IMR-90 (cell line): Measurements from ENCODE around the gene CRACR2B. TPM values are rescaled to one million over a fixed set of nuclear protein-coding genes. Genes with fewer than 3 reads are reported as not detected.
A peak's percentile ranks its signal among the peaks of the same experiment; 100 is the strongest.

ENCODE experiments used
- ATAC-seq: fragments of 200-7000 bp; cut with Tn5 transposase; 2 replicates; pipeline ENCODE4 v1.9.1; 2020; ENCODE audit warnings: low read depth, mild to moderate bottlenecking, moderate library complexity
- BruUV-seq: library from RNA; stranded (reverse); fragments of 400-500 nt; replicated peaks from 2 replicates; lab custom pipeline; 2021; lab: Mats Ljungman, UMichigan
- CTCF ChIA-PET: fragments of 300-600 bp; formaldehyde crosslinking; extraction: SDS; loops from one replicate; lab custom pipeline; 2021; ENCODE audit warnings: antibody characterized with exemption; lab: Yijun Ruan, JAX
- POLR2A ChIA-PET: fragments of 300-600 bp; sonication (Branson Sonifier 250); formaldehyde crosslinking; loops from one replicate; lab custom pipeline; 2022; ENCODE audit warnings: antibody characterized with exemption; ENCODE audit not compliant: unreplicated experiment; lab: Charles Lee
- DNase-seq: peaks from one replicate; pipeline ENCODE4 v3.0.0; 2013
- H2AFZ ChIP-seq: replicated peaks from 2 replicates; pipeline ENCODE3; 2013; ENCODE audit warnings: low read length, mild to moderate bottlenecking; ENCODE audit not compliant: poor library complexity
- H2AK5ac ChIP-seq: 2 replicates; pipeline ENCODE4 v1.6.1; 2013; ENCODE audit warnings: low read depth, low read length, inconsistent platforms
- H2AK9ac ChIP-seq: replicated peaks from 2 replicates; pipeline ENCODE3; 2013; ENCODE audit warnings: mild to moderate bottlenecking, low read depth, low read length, moderate library complexity; ENCODE audit not compliant: poor library complexity
- H2BK120ac ChIP-seq: 2 replicates; pipeline ENCODE4 v1.6.1; 2013; ENCODE audit warnings: low read depth, low read length, inconsistent platforms
- H2BK15ac ChIP-seq: 3 replicates; pipeline ENCODE4 v1.6.1; 2013; ENCODE audit warnings: low read depth, low read length, inconsistent platforms
- H2BK20ac ChIP-seq: 2 replicates; pipeline ENCODE4 v1.6.1; 2013; ENCODE audit warnings: low read depth, mild to moderate bottlenecking, inconsistent platforms, low read length, moderate library complexity
- H2BK5ac ChIP-seq: 2 replicates; pipeline ENCODE4 v1.6.1; 2013; ENCODE audit warnings: mild to moderate bottlenecking, low read depth, low read length, inconsistent platforms; ENCODE audit not compliant: poor library complexity, severe bottlenecking
- H3K14ac ChIP-seq: replicated peaks from 2 replicates; pipeline ENCODE4 v1.6.1; 2013; ENCODE audit warnings: low read depth, low read length, inconsistent platforms
- H3K18ac ChIP-seq: 2 replicates; pipeline ENCODE4 v1.6.1; 2013; ENCODE audit warnings: low read depth, low read length, control low read depth
- H3K23ac ChIP-seq: 2 replicates; pipeline ENCODE4 v1.6.1; 2013; ENCODE audit warnings: low read depth, low read length, inconsistent platforms
- H3K27ac ChIP-seq: 2 replicates; pipeline ENCODE4 v1.5.1; 2013; ENCODE audit warnings: mild to moderate bottlenecking, control low read depth, low read length; ENCODE audit not compliant: insufficient read depth
- H3K27me3 ChIP-seq: 2 replicates; pipeline ENCODE4 v1.6.1; 2013; ENCODE audit warnings: low read length; ENCODE audit not compliant: control insufficient read depth, insufficient read depth
- H3K36me3 ChIP-seq: 2 replicates; pipeline ENCODE4 v1.6.1; 2013; ENCODE audit warnings: low read length, mixed read lengths; ENCODE audit not compliant: control insufficient read depth, insufficient read depth
- H3K4ac ChIP-seq: 2 replicates; pipeline ENCODE4 v1.6.1; 2013; ENCODE audit warnings: low read depth, low read length, inconsistent platforms
- H3K4me1 ChIP-seq: 2 replicates; pipeline ENCODE4 v1.6.1; 2013; ENCODE audit warnings: low read length, mixed read lengths; ENCODE audit not compliant: control insufficient read depth, insufficient read depth
- H3K4me2 ChIP-seq: 2 replicates; pipeline ENCODE4 v1.6.1; 2013; ENCODE audit warnings: low read depth, mild to moderate bottlenecking, control low read depth, low read length, moderate library complexity
- H3K4me3 ChIP-seq: 2 replicates; pipeline ENCODE4 v1.5.1; 2013; ENCODE audit warnings: low read depth, mild to moderate bottlenecking, control low read depth, low read length, moderate library complexity; ENCODE audit not compliant: insufficient read depth
- H3K56ac ChIP-seq: 2 replicates; pipeline ENCODE4 v1.6.1; 2013; ENCODE audit warnings: low read length, inconsistent platforms; ENCODE audit not compliant: insufficient read depth; ENCODE audit errors: extremely low read depth
- H3K79me1 ChIP-seq, 2 experiments: 2 replicates each; pipeline ENCODE4 v1.6.1; 2013; ENCODE audit warnings: low read length in 2 of 2, inconsistent platforms in 1 of 2, low read depth in 1 of 2
- H3K9ac ChIP-seq: 2 replicates; pipeline ENCODE4 v1.6.1; 2013; ENCODE audit warnings: low read depth, low read length, control low read depth
- H3K9me1 ChIP-seq: 2 replicates; pipeline ENCODE4 v1.6.1; 2013; ENCODE audit warnings: low read length, inconsistent platforms; ENCODE audit not compliant: insufficient read depth
- H3K9me3 ChIP-seq: 2 replicates; pipeline ENCODE4 v1.6.1; 2013; ENCODE audit warnings: low read length; ENCODE audit not compliant: control insufficient read depth, insufficient read depth
- H4K20me1 ChIP-seq: 2 replicates; pipeline ENCODE4 v1.6.1; 2013; ENCODE audit warnings: low read length, inconsistent platforms; ENCODE audit not compliant: insufficient read depth
- H4K5ac ChIP-seq: 2 replicates; pipeline ENCODE4 v1.6.1; 2013; ENCODE audit warnings: mild to moderate bottlenecking, low read depth, low read length, control low read depth
- H4K8ac ChIP-seq, 2 experiments: 2 replicates each; pipeline ENCODE4 v1.6.1; 2013; ENCODE audit warnings: low read depth in 2 of 2, low read length in 2 of 2, control low read depth in 1 of 2, inconsistent platforms in 1 of 2
- H4K91ac ChIP-seq: 2 replicates; pipeline ENCODE4 v1.6.1; 2013; ENCODE audit warnings: low read depth, low read length, inconsistent platforms; ENCODE audit not compliant: insufficient read depth
- BHLHE40 ChIP-seq: fragments of 150-350 bp; IDR thresholded peaks from 2 replicates; pipeline ENCODE4 v1.6.1; 2016; ENCODE audit warnings: mild to moderate bottlenecking, low read depth, low read length
- CEBPB ChIP-seq: IDR thresholded peaks from 2 replicates; pipeline ENCODE4 v1.6.1; 2012; ENCODE audit warnings: low read depth, low read length, improper control_type of control experiment
- CHD1 ChIP-seq: IDR thresholded peaks from 2 replicates; pipeline ENCODE4 v1.6.1; 2012; ENCODE audit warnings: low read depth, low read length, improper control_type of control experiment
- FOS ChIP-seq: fragments of 150-350 bp; IDR thresholded peaks from 2 replicates; pipeline ENCODE4 v1.6.1; 2016; ENCODE audit warnings: low read depth, low read length
- MAFK ChIP-seq: IDR thresholded peaks from 2 replicates; pipeline ENCODE4 v1.6.1; 2012; ENCODE audit warnings: low read depth, low read length, improper control_type of control experiment
- MAZ ChIP-seq: IDR thresholded peaks from 2 replicates; pipeline ENCODE4 v1.6.1; 2012; ENCODE audit warnings: low read depth, mild to moderate bottlenecking, low read length, improper control_type of control experiment, moderate library complexity, borderline replicate concordance
- MXI1 ChIP-seq: IDR thresholded peaks from 2 replicates; pipeline ENCODE4 v1.6.1; 2012; ENCODE audit warnings: low read depth, mild to moderate bottlenecking, low read length, moderate library complexity, borderline replicate concordance
- POLR2A ChIP-seq: IDR thresholded peaks from 2 replicates; pipeline ENCODE4 v1.6.1; 2012; ENCODE audit warnings: mild to moderate bottlenecking, low read depth, low read length
- WGBS, 2 experiments: methylation state at CpG; one replicate each; pipeline versions ENCODE4 v1.1.5 to v1.1.7; 2013; ENCODE audit warnings: missing lambda C conversion rate in 2 of 2; ENCODE audit not compliant: insufficient read length in 1 of 2; ENCODE audit errors: extremely low coverage in 2 of 2; 5-methylcytosine and 5-hydroxymethylcytosine counted together
- dilution Hi-C: fragments of 300-500 bp; cut with HindIII; formaldehyde crosslinking; loops from one replicate; pipeline ENCODE4 v1.14.3; 2018; ENCODE audit warnings: low sequenced_read_pairs; ENCODE audit not compliant: unreplicated experiment
- in situ Hi-C: fragments of 300-500 bp; cut with MboI; formaldehyde crosslinking; loops from 3 replicates; pipeline ENCODE4 v1.14.3; 2019; ENCODE audit warnings: low sequenced_read_pairs, inconsistent platforms, mixed read lengths
- intact Hi-C: fragments of 100-400 bp; cut with micrococcal nuclease; formaldehyde crosslinking; loops from 2 replicates; pipeline ENCODE4 v1.10.0; 2022
- polyA plus RNA-seq, 3 experiments: library from polyadenylated mRNA; depleted of rRNA; stranded (reverse); fragments of >200 nt; gene quantifications; 2 replicates each; pipeline ENCODE4 v1.2.3, GENCODE V29; 2012; ENCODE audit warnings: low replicate concordance in 1 of 3
- total RNA-seq: library from RNA; depleted of rRNA; stranded (reverse); fragments of >200 nt; gene quantifications from 2 replicates; pipeline ENCODE4 v1.2.3, GENCODE V29; 2012
- TF ChIP-seq, protein P1 (sequence below): fragments of 150-350 bp; IDR thresholded peaks from 2 replicates; pipeline ENCODE4 v1.6.1; 2017; ENCODE audit warnings: mild to moderate bottlenecking, antibody characterized with exemption, low read length, low read depth
- TF ChIP-seq, protein P2 (sequence below): fragments of 150-350 bp; IDR thresholded peaks from 2 replicates; pipeline ENCODE4 v1.6.1; 2016; ENCODE audit warnings: low read depth, mild to moderate bottlenecking, low read length, moderate library complexity, borderline replicate concordance

CRACR2B gene
- total and polyA plus RNA-seq, 2 of the 4 experiments (the other 2 are of a cell fraction): 0.54 to 2.5 TPM

DNA sequence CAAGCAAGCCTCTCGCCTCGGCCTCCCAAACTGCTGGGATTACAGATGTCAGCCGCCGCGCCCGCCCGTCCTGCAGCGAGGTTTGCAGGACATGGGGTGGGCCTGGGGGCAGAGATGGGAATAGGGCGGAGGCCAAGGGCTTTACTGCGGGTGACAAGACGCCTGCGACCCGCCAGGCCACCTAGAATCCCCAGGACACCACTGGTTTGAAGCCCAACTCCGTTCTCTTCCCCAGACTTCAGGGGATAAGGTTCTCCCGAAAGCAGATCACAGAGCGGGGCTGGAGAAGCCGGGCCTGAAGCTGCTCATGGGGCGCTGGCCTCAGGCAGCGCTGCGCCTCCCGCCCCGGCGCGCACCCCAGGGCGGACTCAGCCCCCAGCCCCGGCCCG, 14.3 kb downstream of the CRACR2B start:
- TF ChIP-seq FOS (no peak), BHLHE40 (no peak), CHD1 (no peak), POLR2A (no peak), MAZ (no peak), MAFK (no peak), CEBPB (no peak), MXI1 (no peak)
- TF ChIP-seq, protein P1, sequence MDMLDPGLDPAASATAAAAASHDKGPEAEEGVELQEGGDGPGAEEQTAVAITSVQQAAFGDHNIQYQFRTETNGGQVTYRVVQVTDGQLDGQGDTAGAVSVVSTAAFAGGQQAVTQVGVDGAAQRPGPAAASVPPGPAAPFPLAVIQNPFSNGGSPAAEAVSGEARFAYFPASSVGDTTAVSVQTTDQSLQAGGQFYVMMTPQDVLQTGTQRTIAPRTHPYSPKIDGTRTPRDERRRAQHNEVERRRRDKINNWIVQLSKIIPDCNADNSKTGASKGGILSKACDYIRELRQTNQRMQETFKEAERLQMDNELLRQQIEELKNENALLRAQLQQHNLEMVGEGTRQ: no peak
- TF ChIP-seq, protein P2, sequence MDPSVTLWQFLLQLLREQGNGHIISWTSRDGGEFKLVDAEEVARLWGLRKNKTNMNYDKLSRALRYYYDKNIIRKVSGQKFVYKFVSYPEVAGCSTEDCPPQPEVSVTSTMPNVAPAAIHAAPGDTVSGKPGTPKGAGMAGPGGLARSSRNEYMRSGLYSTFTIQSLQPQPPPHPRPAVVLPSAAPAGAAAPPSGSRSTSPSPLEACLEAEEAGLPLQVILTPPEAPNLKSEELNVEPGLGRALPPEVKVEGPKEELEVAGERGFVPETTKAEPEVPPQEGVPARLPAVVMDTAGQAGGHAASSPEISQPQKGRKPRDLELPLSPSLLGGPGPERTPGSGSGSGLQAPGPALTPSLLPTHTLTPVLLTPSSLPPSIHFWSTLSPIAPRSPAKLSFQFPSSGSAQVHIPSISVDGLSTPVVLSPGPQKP: no peak
- Histone ChIP-seq H3K18ac (no peak overlapping the region), H3K36me3 (peaks cover 43% of the 10 kb centered on the region), H3K4me1 (peaks cover 37% of the 10 kb centered on the region), H3K9me3 (no peaks in the 10 kb centered on the region), H2AK9ac (peak overlapping the region; percentile 99), H2BK120ac (no peak overlapping the region), H3K23ac (peak overlapping the region; percentile 80; the same call in 1 of the 2 replicates), H3K27me3 (no peaks in the 10 kb centered on the region), H4K20me1 (peaks cover 57% of the 10 kb centered on the region), H3K9ac (peak overlapping the region; percentile 90), H2BK20ac (no peak overlapping the region), H3K4me3 (peak overlapping the region; percentile 98), H2BK15ac (no peak overlapping the region), H4K5ac (no peak overlapping the region), H2AK5ac (peak overlapping the region; percentile 27; the same call in 1 of the 2 replicates), H3K56ac (peak overlapping the region; percentile 70; the same call in 1 of the 2 replicates), H4K91ac (no peak overlapping the region; the same call in 1 of the 2 replicates), H3K4me2 (peak overlapping the region; percentile 87), H3K4ac (peak overlapping the region; percentile 79; the same call in 1 of the 2 replicates), H2AFZ (peak overlapping the region; percentile 91), H3K14ac (peak overlapping the region; percentile 65; the same call in 1 of the 2 replicates), H2BK5ac (peak overlapping the region; percentile 73), H4K8ac (no peak overlapping the region; a peak in 1 of 4 replicates), H3K79me1 (peaks cover 28 to 70% of the 10 kb centered on the region in 2 experiments; a peak in 3 of 4 replicates), H3K27ac (peak overlapping the region; percentile 98), H3K9me1 (peaks cover 21% of the 10 kb centered on the region)
- ChIA-PET POLR2A (interaction anchor here (0.6 kb wide), 1 partner anchor 39 kb away, joined by 3 read pairs; no protein-coding TSS in a partner anchor), CTCF (no interaction called here)
- DNase-seq: no peak
- dilution Hi-C loops (no loop called here), intact Hi-C loops (loop anchor here (10.0 kb wide), 1 partner anchor 213 kb away; no protein-coding TSS in a partner anchor), in situ Hi-C loops (no loop called here)
- 0% methylated on average over 4 of the region's 27 CpGs; no CpG with 5 or more reads in 1 of the 2 experiments for WGBS, 2 experiments
- peak; percentile 0 for ATAC-seq
- BruUV-seq: no TSS peak
